Loucy (cell line): ENCODE data around the gene CNPY1.

Source experiments
- CTCF ChIP-seq: fragments of 200-600 bp; sonication (generic); conservative IDR thresholded peaks from 2 replicates; pipeline ENCODE4 v1.5.1; 2014; ENCODE audit warnings: mild to moderate bottlenecking, antibody characterized with exemption, low read length
- EZH2phosphoT487 ChIP-seq: fragments of 200-600 bp; IDR thresholded peaks from 2 replicates; pipeline ENCODE4 v1.6.1; 2018; ENCODE audit warnings: antibody characterized with exemption, mild to moderate bottlenecking, moderate library complexity, borderline replicate concordance

GRCh38 chr7:155541986-155542675 is 4.2 kb downstream of the CNPY1 start:
- TF ChIP-seq CTCF: no peak
- no peak for TF ChIP-seq EZH2phosphoT487
